Iris pigment epithelial cell (primary cell): ENCODE results near the gene OR1J1.

Source experiments
- DNase-seq: peaks from one replicate; pipeline ENCODE4 v3.0.0-alpha.2; 2011; ENCODE audit warnings: low read depth

The OR1J1 gene, protein sequence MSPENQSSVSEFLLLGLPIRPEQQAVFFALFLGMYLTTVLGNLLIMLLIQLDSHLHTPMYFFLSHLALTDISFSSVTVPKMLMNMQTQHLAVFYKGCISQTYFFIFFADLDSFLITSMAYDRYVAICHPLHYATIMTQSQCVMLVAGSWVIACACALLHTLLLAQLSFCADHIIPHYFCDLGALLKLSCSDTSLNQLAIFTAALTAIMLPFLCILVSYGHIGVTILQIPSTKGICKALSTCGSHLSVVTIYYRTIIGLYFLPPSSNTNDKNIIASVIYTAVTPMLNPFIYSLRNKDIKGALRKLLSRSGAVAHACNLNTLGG

GRCh38 chr9:122477826-122478225, at the start of gene OR1J1:
Gene OR1J1, minus strand, starts transcription at chr9:122477926. Its CDS starts 0 bp downstream, at chr9:122477926.
- no peak for DNase-seq

DNA sequence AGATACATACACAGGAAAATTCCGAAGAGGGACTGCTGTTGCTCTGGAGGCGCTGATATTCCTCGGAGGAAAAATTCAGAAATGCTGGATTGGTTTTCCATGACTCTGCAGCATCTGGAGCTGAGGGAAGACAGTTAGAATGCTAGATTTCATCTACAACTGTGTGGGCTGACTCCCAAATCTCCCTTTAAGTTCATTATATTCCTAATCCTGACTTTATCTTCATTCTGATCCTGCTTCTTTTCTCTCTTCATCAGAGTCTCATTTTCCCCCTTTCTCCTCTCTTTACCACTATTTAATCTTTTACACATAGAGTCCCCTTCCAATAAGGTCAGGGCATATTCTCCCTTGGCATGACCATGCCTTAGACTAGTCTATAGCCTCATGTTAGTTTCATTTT, 49.5 kb upstream of the OR1J1 start, which contains the start of gene OR1N1:
Gene OR1N1 (minus strand): TSS at position 101 of the 400 bp plus-strand sequence. CDS start 0 bp downstream, at position 101.
- no peak for DNase-seq

DNA sequence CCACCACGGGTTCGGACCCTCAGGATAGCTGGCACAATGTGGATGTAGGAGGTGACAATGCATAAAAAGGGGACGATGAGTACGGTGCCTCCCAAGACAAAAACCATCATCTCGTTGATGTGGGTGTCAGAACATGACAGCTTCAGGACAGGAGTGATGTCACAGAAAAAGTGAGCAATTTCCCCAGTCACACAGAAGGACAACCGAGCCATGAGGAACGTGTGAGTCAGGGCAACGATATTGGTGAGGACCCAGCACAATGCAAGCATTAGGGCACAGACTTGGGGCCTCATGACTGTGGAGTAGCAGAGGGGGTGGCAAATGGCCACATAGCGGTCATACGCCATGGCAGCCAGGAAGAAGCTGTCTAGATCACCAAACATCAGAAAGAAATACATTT, 48.9 kb upstream of the OR1J1 start:
- DNase-seq, result no peak

- DNase-seq, result no peak
Measured at GRCh38 chr9:122519376-122519775, 41.6 kb upstream of the OR1J1 start.

- no peak for DNase-seq
Measured at GRCh38 chr9:122518841-122519240, 41.1 kb upstream of the OR1J1 start, which contains the start of gene OR1J4. Gene OR1J4, plus strand, starts transcription at chr9:122519141. Its CDS starts 0 bp downstream, at chr9:122519141.

- no peak for DNase-seq
Measured at GRCh38 chr9:122518226-122518625, 40.5 kb upstream of the OR1J1 start.

DNA sequence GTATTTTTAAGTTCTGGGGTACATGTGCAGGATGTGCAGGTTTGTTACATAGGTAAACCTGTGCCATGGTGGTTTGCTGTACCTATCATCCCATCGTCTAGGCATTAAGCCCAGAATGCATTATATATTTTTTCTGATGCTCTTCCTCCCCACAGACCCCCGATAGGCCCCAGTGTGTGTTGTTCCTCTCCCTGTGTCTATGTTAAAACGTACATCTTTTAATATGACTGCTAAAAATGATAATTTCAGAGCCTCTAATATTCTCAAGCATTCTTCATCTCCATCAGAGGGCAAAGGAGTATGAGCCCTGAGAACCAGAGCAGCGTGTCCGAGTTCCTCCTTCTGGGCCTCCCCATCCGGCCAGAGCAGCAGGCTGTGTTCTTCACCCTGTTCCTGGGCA, 32.8 kb upstream of the OR1J1 start, which contains the start of gene OR1J2:
Gene OR1J2 (plus strand): TSS at position 301 of the 400 bp plus-strand sequence. CDS start 0 bp downstream, at position 301.
- no peak for DNase-seq

GRCh38 chr9:122506964-122507363, 29.2 kb upstream of the OR1J1 start:
- no peak for DNase-seq

DNA sequence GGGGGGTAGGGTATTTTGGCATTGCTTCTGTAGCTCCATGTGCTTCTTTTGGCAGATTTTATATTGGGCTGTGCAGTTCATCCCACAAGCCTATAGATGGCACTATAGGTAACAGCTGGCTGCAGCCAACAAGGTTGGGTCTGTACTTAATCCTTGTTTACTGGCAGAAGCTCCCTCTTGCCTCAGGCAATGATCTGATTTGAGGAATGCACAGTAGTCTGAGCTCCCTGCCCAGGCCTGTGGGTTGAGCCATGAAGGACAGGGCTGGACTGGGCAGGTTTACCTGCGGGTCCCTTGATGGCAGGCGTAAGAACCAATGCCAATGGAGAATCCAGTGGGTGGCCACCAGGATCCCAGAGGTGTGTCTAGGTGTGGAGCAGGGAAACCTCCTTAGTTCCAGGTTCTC, 21.2 kb upstream of the OR1J1 start:
- DNase-seq, result peak; percentile 63

GRCh38 chr9:122479062-122479461, 1.3 kb upstream of the OR1J1 start:
- no peak for DNase-seq

DNA sequence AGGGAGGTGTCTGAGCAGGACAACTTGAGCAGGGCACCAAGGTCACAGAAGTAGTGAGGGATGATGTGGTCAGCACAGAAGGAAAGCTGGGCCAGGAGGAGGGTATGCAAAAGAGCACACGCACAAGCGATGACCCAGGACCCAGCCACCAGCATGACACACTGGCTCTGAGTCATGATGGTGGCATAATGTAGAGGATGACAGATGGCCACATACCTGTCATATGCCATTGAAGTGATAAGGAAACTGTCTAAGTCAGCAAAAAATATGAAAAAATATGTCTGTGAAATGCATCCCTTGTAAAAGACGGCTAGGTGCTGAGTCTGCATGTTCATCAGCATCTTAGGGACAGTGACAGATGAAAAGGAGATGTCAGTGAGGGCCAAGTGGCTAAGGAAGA, 380 bp downstream of the OR1J1 start:
- no peak for DNase-seq

- no peak for DNase-seq
Measured at GRCh38 chr9:122475717-122476116, 2.0 kb downstream of the OR1J1 start.

GRCh38 chr9:122474561-122474960, 3.2 kb downstream of the OR1J1 start:
- no peak for DNase-seq

- peak; percentile 58 for DNase-seq
Measured at GRCh38 chr9:122468735-122469134, 9.0 kb downstream of the OR1J1 start.

DNA sequence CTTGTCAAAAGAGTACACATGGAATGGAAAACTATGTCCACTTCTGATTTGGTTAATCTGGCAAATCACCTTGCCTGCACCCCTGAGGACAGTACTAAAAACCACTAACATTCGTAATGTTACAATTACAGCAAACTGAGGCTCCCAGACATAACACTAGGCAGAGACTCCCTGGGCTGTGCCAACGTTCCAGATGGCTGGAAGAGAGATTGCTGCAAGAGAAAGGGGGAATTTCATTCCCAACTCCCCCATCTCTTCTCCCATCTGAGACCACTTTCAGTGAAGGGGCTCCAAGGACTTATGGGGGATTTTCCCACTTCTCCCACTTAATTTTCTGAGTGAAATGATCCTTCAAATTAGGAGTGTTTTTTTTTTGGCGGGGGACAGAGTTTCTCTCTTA, 11.3 kb downstream of the OR1J1 start:
- no peak for DNase-seq

DNA sequence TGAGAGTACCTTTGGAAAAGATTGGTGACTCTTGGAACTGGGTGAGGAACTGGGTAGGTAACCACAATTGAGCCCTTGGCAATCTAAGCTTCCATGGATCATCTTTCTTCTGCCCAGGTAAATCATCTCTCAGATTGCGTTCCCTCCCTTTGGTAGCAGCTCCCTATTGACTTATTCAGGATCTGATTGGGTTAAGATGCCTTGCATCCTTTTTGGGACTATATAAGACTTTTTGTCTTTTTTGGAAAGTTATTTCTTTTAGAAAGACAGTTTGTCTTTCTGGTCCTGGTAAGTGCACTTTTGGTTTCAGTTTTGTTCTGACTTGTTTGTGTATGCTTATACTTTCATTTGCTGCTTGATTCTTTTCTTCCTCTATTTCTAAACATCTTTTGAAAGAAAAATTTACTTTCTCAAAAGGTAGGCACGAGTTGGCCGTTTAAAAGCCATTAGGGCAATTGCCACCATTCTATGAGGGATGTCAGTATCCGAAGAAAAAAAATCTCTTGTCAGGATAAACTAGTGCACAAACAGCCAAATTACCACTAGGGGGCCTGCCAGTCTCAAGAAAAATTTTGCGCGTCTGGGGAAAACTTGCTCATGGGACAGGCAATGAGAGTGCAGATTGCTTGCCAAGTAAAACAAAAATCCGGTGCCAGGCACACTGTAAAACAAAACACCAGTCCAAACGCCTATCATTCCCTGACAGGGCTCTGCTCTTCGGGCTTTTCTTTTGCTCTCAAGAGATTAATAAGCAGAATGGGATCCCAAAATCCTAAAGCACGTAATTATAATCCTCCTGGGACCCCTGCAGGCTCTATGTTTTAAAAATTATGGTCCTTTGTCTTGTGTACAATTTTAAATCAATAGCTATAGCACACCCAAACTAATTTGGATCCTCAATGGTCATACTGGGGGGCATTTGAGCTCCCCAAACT, 12.8 kb downstream of the OR1J1 start:
- DNase-seq, result peak; percentile 93

- peak; percentile 19 for DNase-seq
Measured at GRCh38 chr9:122463828-122464632, 13.7 kb downstream of the OR1J1 start.

- no peak for DNase-seq
Measured at GRCh38 chr9:122457787-122458186, 19.9 kb downstream of the OR1J1 start.

DNA sequence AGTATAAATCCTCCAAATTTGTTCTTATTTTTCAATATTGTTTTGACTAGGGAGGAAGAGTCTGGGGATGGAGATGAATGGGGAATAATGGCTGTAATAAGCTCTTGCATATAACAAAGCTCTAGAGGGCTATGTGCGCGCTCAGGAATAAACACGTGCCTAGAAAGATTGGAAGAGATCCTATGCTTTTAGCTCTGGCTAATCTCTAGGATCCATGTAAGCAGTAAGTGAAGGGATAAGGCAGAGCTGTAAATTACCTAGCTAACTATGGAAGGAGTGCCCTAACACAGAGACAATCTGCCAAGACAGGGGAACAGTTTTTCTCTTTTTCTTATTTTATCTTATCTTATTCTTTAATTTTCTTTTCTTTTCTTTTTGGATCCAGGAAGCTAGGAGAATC, 21.6 kb downstream of the OR1J1 start:
- DNase-seq, result no peak

- DNase-seq, result no peak
Measured at GRCh38 chr9:122453677-122454135, 24.0 kb downstream of the OR1J1 start.

- peak; percentile 73 for DNase-seq
Measured at GRCh38 chr9:122446819-122447484, 30.8 kb downstream of the OR1J1 start.
